ENCODE data around the gene MAST2.

Gene MAST2

DNA sequence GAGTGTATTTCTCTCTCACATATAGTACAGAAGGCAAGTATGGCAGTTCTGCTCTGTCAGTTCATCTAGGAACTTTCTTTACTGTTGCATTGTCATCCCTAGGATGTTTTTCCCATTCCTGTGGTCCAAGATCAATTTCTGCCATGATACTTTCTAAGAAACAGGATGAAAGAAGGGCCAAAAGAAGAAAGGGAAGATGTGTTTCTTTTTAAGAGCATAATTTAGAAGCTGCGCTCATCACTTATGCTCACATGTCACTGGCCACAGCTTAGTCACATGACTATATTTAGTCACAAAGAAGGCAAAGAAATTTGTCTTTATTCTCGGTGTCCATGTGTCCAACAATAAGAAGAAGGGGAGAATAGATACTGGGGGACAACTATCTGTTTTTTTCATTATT is 7.0 kb upstream of the MAST2 start:
- no peak for ATAC-seq
- no peak for TF ChIP-seq SNAI2 (CRISPR knock-in tag; IDR thresholded peaks at IDR 0.05)
- no peak for TF ChIP-seq ZNF565 (CRISPR knock-in tag; conservative IDR thresholded peaks at IDR 0.05; ENCODE audit: low read depth)
- TF ChIP-seq, protein P1, sequence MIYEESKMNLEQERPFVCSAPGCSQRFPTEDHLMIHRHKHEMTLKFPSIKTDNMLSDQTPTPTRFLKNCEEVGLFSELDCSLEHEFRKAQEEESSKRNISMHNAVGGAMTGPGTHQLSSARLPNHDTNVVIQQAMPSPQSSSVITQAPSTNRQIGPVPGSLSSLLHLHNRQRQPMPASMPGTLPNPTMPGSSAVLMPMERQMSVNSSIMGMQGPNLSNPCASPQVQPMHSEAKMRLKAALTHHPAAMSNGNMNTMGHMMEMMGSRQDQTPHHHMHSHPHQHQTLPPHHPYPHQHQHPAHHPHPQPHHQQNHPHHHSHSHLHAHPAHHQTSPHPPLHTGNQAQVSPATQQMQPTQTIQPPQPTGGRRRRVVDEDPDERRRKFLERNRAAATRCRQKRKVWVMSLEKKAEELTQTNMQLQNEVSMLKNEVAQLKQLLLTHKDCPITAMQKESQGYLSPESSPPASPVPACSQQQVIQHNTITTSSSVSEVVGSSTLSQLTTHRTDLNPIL (CRISPR knock-in tag; IDR thresholded peaks at IDR 0.05; ENCODE audit: low read depth), result no peak
- TF ChIP-seq, protein P2, sequence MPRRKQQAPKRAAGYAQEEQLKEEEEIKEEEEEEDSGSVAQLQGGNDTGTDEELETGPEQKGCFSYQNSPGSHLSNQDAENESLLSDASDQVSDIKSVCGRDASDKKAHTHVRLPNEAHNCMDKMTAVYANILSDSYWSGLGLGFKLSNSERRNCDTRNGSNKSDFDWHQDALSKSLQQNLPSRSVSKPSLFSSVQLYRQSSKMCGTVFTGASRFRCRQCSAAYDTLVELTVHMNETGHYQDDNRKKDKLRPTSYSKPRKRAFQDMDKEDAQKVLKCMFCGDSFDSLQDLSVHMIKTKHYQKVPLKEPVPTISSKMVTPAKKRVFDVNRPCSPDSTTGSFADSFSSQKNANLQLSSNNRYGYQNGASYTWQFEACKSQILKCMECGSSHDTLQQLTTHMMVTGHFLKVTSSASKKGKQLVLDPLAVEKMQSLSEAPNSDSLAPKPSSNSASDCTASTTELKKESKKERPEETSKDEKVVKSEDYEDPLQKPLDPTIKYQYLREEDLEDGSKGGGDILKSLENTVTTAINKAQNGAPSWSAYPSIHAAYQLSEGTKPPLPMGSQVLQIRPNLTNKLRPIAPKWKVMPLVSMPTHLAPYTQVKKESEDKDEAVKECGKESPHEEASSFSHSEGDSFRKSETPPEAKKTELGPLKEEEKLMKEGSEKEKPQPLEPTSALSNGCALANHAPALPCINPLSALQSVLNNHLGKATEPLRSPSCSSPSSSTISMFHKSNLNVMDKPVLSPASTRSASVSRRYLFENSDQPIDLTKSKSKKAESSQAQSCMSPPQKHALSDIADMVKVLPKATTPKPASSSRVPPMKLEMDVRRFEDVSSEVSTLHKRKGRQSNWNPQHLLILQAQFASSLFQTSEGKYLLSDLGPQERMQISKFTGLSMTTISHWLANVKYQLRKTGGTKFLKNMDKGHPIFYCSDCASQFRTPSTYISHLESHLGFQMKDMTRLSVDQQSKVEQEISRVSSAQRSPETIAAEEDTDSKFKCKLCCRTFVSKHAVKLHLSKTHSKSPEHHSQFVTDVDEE (CRISPR knock-in tag; IDR thresholded peaks at IDR 0.05), result no peak
- no peak for TF ChIP-seq ZC3H10 (CRISPR knock-in tag; IDR thresholded peaks at IDR 0.05)
- no peak for TF ChIP-seq BACH2 (CRISPR knock-in tag; IDR thresholded peaks at IDR 0.05; ENCODE audit: borderline replicate concordance)
- TF ChIP-seq GLIS3 (CRISPR knock-in tag; IDR thresholded peaks at IDR 0.05), result no peak
- no peak for TF ChIP-seq ZNF70 (CRISPR knock-in tag; IDR thresholded peaks at IDR 0.05)
- TF ChIP-seq ZNF8 (CRISPR knock-in tag; IDR thresholded peaks at IDR 0.05), result no peak
- TF ChIP-seq ARNTL (CRISPR knock-in tag; IDR thresholded peaks at IDR 0.05; ENCODE audit: borderline replicate concordance, low read depth), result no peak
- no peak for TF ChIP-seq ZFP3 (CRISPR knock-in tag; IDR thresholded peaks at IDR 0.05)
- no peak for TF ChIP-seq PPARA (CRISPR knock-in tag; IDR thresholded peaks at IDR 0.05; ENCODE audit: borderline replicate concordance)
- TF ChIP-seq POU6F1 (CRISPR knock-in tag; IDR thresholded peaks at IDR 0.05; ENCODE audit: borderline replicate concordance, low read depth), result no peak

DNA sequence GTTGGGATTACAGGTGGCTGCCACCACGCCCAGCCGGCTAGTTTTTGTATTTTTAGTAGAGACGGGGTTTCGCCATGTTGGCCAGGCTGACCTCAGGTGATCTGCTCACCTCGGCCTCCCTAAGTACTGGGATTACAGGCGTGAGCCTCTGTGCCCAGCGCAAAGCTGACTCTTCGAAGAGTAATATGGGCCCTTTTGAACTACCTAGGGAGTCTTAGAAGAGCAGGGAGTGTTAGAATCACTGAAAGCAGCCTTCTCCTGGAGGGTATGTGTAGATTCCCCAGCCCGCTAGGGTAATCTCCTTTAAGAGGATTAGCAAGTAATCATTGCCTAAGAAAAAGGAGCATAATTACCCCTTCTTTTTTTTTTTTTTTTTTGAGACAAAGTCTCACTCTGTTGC is 6.5 kb upstream of the MAST2 start:
- no peak for ATAC-seq
- TF ChIP-seq ESRRG (CRISPR knock-in tag; IDR thresholded peaks at IDR 0.05) (no peak), CSRNP3 (CRISPR knock-in tag; IDR thresholded peaks at IDR 0.05) (no peak), PATZ1 (CRISPR knock-in tag; IDR thresholded peaks at IDR 0.05; ENCODE audit: borderline replicate concordance) (no peak), RARB (CRISPR knock-in tag; IDR thresholded peaks at IDR 0.05) (no peak), PPARA (CRISPR knock-in tag; IDR thresholded peaks at IDR 0.05; ENCODE audit: borderline replicate concordance) (no peak), SNAI2 (CRISPR knock-in tag; IDR thresholded peaks at IDR 0.05) (no peak), ISL1 (CRISPR knock-in tag; IDR thresholded peaks at IDR 0.05) (no peak), ZNF8 (CRISPR knock-in tag; IDR thresholded peaks at IDR 0.05) (no peak)
- TF ChIP-seq, protein P2 (CRISPR knock-in tag; IDR thresholded peaks at IDR 0.05), result no peak

DNA sequence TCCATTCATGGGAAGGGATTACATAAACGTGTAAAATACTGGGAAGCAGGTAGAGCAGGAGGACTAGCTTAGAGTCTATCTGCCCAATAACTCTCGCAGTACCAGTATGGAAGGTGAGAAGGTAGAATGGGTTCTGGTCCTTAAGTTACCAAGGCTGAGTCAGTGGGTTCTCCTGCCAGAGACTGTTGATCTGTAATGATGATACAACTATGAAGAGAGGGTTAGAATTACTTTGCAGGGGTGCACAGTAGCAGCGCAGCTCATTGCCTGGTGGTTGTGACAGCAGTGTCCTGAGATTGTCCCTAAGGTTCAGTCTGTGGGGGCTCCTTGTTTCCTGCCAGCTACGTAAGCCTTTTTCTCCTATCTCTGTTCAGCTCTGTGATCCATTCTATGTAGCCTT is 2.5 kb upstream of the MAST2 start:
- ATAC-seq, result no peak
- TF ChIP-seq TOX (CRISPR knock-in tag; IDR thresholded peaks at IDR 0.05; ENCODE audit: borderline replicate concordance) (no peak), ZNF565 (CRISPR knock-in tag; conservative IDR thresholded peaks at IDR 0.05; ENCODE audit: low read depth) (no peak), CSRNP3 (CRISPR knock-in tag; IDR thresholded peaks at IDR 0.05) (no peak), ZFP3 (CRISPR knock-in tag; IDR thresholded peaks at IDR 0.05) (no peak), BACH2 (CRISPR knock-in tag; IDR thresholded peaks at IDR 0.05; ENCODE audit: borderline replicate concordance) (no peak), PPARA (CRISPR knock-in tag; IDR thresholded peaks at IDR 0.05; ENCODE audit: borderline replicate concordance) (no peak), ZNF8 (CRISPR knock-in tag; IDR thresholded peaks at IDR 0.05) (no peak), ESRRG (CRISPR knock-in tag; IDR thresholded peaks at IDR 0.05) (no peak), POU6F1 (CRISPR knock-in tag; IDR thresholded peaks at IDR 0.05; ENCODE audit: borderline replicate concordance, low read depth) (no peak), ARNTL (CRISPR knock-in tag; IDR thresholded peaks at IDR 0.05; ENCODE audit: borderline replicate concordance, low read depth) (no peak), RARB (CRISPR knock-in tag; IDR thresholded peaks at IDR 0.05) (no peak), SNAI2 (CRISPR knock-in tag; IDR thresholded peaks at IDR 0.05) (no peak), ZC3H10 (CRISPR knock-in tag; IDR thresholded peaks at IDR 0.05) (no peak)

Data from SK-N-SH treated with all-trans-retinoic acid at 6 μM for 48 hours (cell line).